ENCODE results near the gene SEC14L1. TPM values are rescaled to one million over a fixed set of nuclear protein-coding genes. Genes with fewer than 3 reads are reported as not detected.

Gene SEC14L1
- total RNA-seq, 2 experiments from 2014 or later = 86.5 to 88.8 TPM

- POLR2A ChIA-PET = no interaction called here
These were observed 124.0 kb downstream of the SEC14L1 start for GRCh38 chr17:77264617-77265230.

GRCh38 chr17:77266213-77266612, 125.4 kb downstream of the SEC14L1 start:
- Mint-ChIP-seq H3K4me3 (no peak overlapping the region), H3K36me3 (ENCODE audit: low read depth) (no peaks in the 10 kb centered on the region), H3K27ac (no peak overlapping the region), H3K27me3 (ENCODE audit: low read depth) (peaks cover 10% of the 10 kb centered on the region), H3K9me3 (ENCODE audit: insufficient read depth) (no peaks in the 10 kb centered on the region), H3K4me1 (ENCODE audit: low read depth) (no peaks in the 10 kb centered on the region)
- POLR2A ChIA-PET = no interaction called here
- ATAC-seq (no peak), DNase-seq (no peak)
- CTCF ChIA-PET = no interaction called here

More at GRCh38 chr17:77264617-77265230, 124.0 kb downstream of the SEC14L1 start:
- ATAC-seq (no peak), DNase-seq (no peak)
- Mint-ChIP-seq H3K27me3 (ENCODE audit: low read depth) (peaks cover 7% of the 10 kb centered on the region), H3K27ac (no peak overlapping the region), H3K36me3 (ENCODE audit: low read depth) (no peaks in the 10 kb centered on the region), H3K4me1 (ENCODE audit: low read depth) (no peaks in the 10 kb centered on the region), H3K4me3 (no peak overlapping the region), H3K9me3 (ENCODE audit: insufficient read depth) (no peaks in the 10 kb centered on the region)
- CTCF ChIA-PET = no interaction called here

Data from activated CD8-positive, alpha-beta T cell treated with anti-CD3 and anti-CD28 coated beads, Interleukin-2, amount 10 ng/mL, durations not matched to agents 7 days and 5 days (primary cell).